B cell (primary cell): ENCODE results near the gene IDH2. TPM values are rescaled to one million over a fixed set of nuclear protein-coding genes. Genes with fewer than 3 reads are reported as not detected.

ENCODE experiments used
- ATAC-seq: fragments of 200-7000 bp; cut with Tn5 transposase; one replicate; pipeline ENCODE4 v1.10.0; 2021; ENCODE audit warnings: low read depth, mild to moderate bottlenecking, moderate number of reproducible peaks, moderate library complexity
- CTCF ChIA-PET: fragments of 350-600 bp; sonication (Branson Sonifier 250); formaldehyde crosslinking; loops from one replicate; lab custom pipeline; 2021; ENCODE audit warnings: antibody characterized with exemption, inconsistent platforms; lab: Charles Lee
- POLR2A ChIA-PET: fragments of 350-600 bp; sonication (Branson Sonifier 250); formaldehyde crosslinking; loops from one replicate; lab custom pipeline; 2021; ENCODE audit warnings: antibody characterized with exemption; lab: Charles Lee
- DNase-seq: peaks from one replicate; pipeline ENCODE4 v3.0.0; 2013
- H2AFZ ChIP-seq: 2 replicates; pipeline ENCODE4 v1.6.1; 2012; ENCODE audit warnings: mild to moderate bottlenecking, low read depth, low read length; ENCODE audit not compliant: insufficient read depth, poor library complexity, severe bottlenecking
- H3K27ac ChIP-seq, 2 donors: 1 replicate in 1 of 2; 2 replicates in 1 of 2; pipeline ENCODE4 v1.5.1; 2012 to 2013; ENCODE audit warnings: low read length in 2 of 2, mild to moderate bottlenecking in 2 of 2, moderate library complexity in 1 of 2
- H3K27me3 ChIP-seq, 4 experiments: fragments of 200-600 bp in 1 of 4; sonication (generic) in 1 of 4; replicated peaks in 1 of 4; 1 replicate in 2 of 4; 2 replicates in 2 of 4; pipeline versions ENCODE4 v1.6.1 to v1.7.0; 2013 to 2016; ENCODE audit warnings: low read length in 3 of 4, mild to moderate bottlenecking in 2 of 4, mixed read lengths in 1 of 4, moderate library complexity in 1 of 4; ENCODE audit not compliant: insufficient read depth in 4 of 4, control insufficient read depth in 3 of 4; ENCODE audit errors: control extremely low read depth in 1 of 4
- H3K36me3 ChIP-seq, 2 experiments: replicated peaks in 1 of 2; 1 replicate in 1 of 2; 2 replicates in 1 of 2; pipeline versions ENCODE4 v1.6.1 to v1.7.1; 2013; ENCODE audit warnings: low read length in 1 of 2; ENCODE audit not compliant: insufficient read depth in 2 of 2, control insufficient read depth in 1 of 2; ENCODE audit errors: control extremely low read depth in 1 of 2, extremely low read depth in 1 of 2
- H3K4me1 ChIP-seq, 2 donors: fragments of 200-600 bp in 1 of 2; sonication (generic) in 1 of 2; 1 replicate in 1 of 2; 2 replicates in 1 of 2; pipeline versions ENCODE4 v1.5.1 to v1.6.1; 2013 to 2017; ENCODE audit warnings: low read length in 2 of 2; ENCODE audit not compliant: control insufficient read depth in 2 of 2, insufficient read depth in 2 of 2
- H3K4me2 ChIP-seq: replicated peaks from 2 replicates; pipeline ENCODE3; 2012; ENCODE audit warnings: mild to moderate bottlenecking, low read depth, low read length; ENCODE audit not compliant: poor library complexity, severe bottlenecking
- H3K4me3 ChIP-seq, 5 experiments: fragments of 200-600 bp in 1 of 5; sonication (generic) in 1 of 5; 1 replicate in 3 of 5; 2 replicates in 2 of 5; pipeline versions ENCODE4 v1.5.1 to v1.7.0; 2011 to 2016; ENCODE audit warnings: low read length in 4 of 5, mild to moderate bottlenecking in 4 of 5, low read depth in 2 of 5, control low read depth in 1 of 5, moderate library complexity in 1 of 5; ENCODE audit not compliant: insufficient read depth in 1 of 5; ENCODE audit errors: control extremely low read depth in 1 of 5, extremely low read depth in 1 of 5
- H3K79me2 ChIP-seq: fragments of 200-600 bp; sonication (generic); one replicate; pipeline ENCODE4 v1.6.0; 2016; ENCODE audit warnings: low read length; ENCODE audit not compliant: control insufficient read depth, insufficient read depth
- H3K9ac ChIP-seq: fragments of 200-600 bp; sonication (generic); 2 replicates; pipeline ENCODE4 v1.6.1; 2017; ENCODE audit warnings: mild to moderate bottlenecking, low read length, moderate library complexity
- H3K9me3 ChIP-seq, 3 donors: one replicate each; pipeline versions ENCODE4 v1.6.1 to v1.7.1; 2013; ENCODE audit warnings: low read length in 2 of 3; ENCODE audit not compliant: control insufficient read depth in 2 of 3, insufficient read depth in 1 of 3; ENCODE audit errors: control extremely low read depth in 1 of 3
- H4K20me1 ChIP-seq: 2 replicates; pipeline ENCODE4 v1.6.0; 2012; ENCODE audit warnings: mild to moderate bottlenecking, low read length; ENCODE audit not compliant: insufficient read depth, control insufficient read depth, poor library complexity, severe bottlenecking
- H3K27ac Mint-ChIP-seq: one replicate; pipeline ENCODE4 v1.8.0; 2021; ENCODE audit warnings: mixed read lengths
- H3K27me3 Mint-ChIP-seq: one replicate; pipeline ENCODE4 v1.8.0; 2021; ENCODE audit warnings: mixed read lengths
- H3K4me1 Mint-ChIP-seq: one replicate; pipeline ENCODE4 v1.8.0; 2021; ENCODE audit warnings: mixed read lengths
- H3K4me3 Mint-ChIP-seq: one replicate; pipeline ENCODE4 v1.8.0; 2021; ENCODE audit warnings: mixed read lengths
- H3K9me3 Mint-ChIP-seq: one replicate; pipeline ENCODE4 v1.8.0; 2022; ENCODE audit warnings: mixed read lengths; ENCODE audit not compliant: insufficient read depth
- EZH2 ChIP-seq: IDR thresholded peaks from 2 replicates; pipeline ENCODE4 v1.6.1; 2012; ENCODE audit warnings: borderline replicate concordance, low read depth, mild to moderate bottlenecking, moderate library complexity, low read length; ENCODE audit not compliant: insufficient read depth, poor library complexity, severe bottlenecking
- WGBS: methylation state at CpG from one replicate; pipeline ENCODE4 v1.1.5; 2013; ENCODE audit warnings: missing lambda C conversion rate; ENCODE audit not compliant: insufficient coverage; 5-methylcytosine and 5-hydroxymethylcytosine counted together
- intact Hi-C: fragments of 100-400 bp; cut with micrococcal nuclease; formaldehyde crosslinking; loops from one replicate; pipeline ENCODE4 v1.10.0; 2022
- polyA plus RNA-seq: library from polyadenylated mRNA; depleted of rRNA; stranded (reverse); fragments of >200 nt; gene quantifications from 2 replicates; pipeline ENCODE4 v1.2.3, GENCODE V29; 2012
- total RNA-seq, 2 donors: library from RNA; stranded (reverse); fragments of 120-200 nt in 1 of 2; gene quantifications; 1 replicate in 1 of 2; 2 replicates in 1 of 2; pipeline versions ENCODE4 v1.2.3 to v1.2.4, GENCODE V29; 2013 to 2022
- TF ChIP-seq, protein P1 (sequence below): fragments of 200-600 bp; IDR thresholded peaks from one replicate; pipeline ENCODE4 v1.8.0; 2022; ENCODE audit warnings: antibody characterized with exemption, mild to moderate bottlenecking

IDH2 gene
- total and polyA plus RNA-seq, 2 donors (not counting 1 experiment from before 2014, with no cell fraction given) = 30.7 to 35.8 TPM

- peak overlapping the region; percentile 13 to 82 for H3K27ac ChIP-seq
- no peaks in the 10 kb centered on the region for H4K20me1 ChIP-seq
- intact Hi-C loops = no loop called here
- no peaks in the 10 kb centered on the region for H3K27me3 ChIP-seq
- no peak overlapping the region for H3K4me3 ChIP-seq
- H3K4me3 Mint-ChIP-seq = peak overlapping the region; percentile 16
- H3K27ac Mint-ChIP-seq = peak overlapping the region; percentile 46
- CTCF ChIA-PET = no interaction called here
- no peak overlapping the region for H3K9ac ChIP-seq
- POLR2A ChIA-PET = no interaction called here
- no peaks in the 10 kb centered on the region for H3K27me3 Mint-ChIP-seq
- ATAC-seq = no peak
- H3K9me3 ChIP-seq = no peaks in the 10 kb centered on the region
- DNase-seq = no peak
- peaks cover 0 to 13% of the 10 kb centered on the region in 2 experiments for H3K36me3 ChIP-seq
- 43% methylated on average over 24 of the region's 30 CpGs for WGBS
- H3K4me2 ChIP-seq = peak overlapping the region; percentile 66
- H3K9me3 Mint-ChIP-seq = no peaks in the 10 kb centered on the region
- peak overlapping the region; percentile 12 for H2AFZ ChIP-seq
- peaks cover 43 to 57% of the 10 kb centered on the region in 2 donors for H3K4me1 ChIP-seq
- peaks cover 38% of the 10 kb centered on the region for H3K79me2 ChIP-seq
- TF ChIP-seq EZH2 = no peak
- TF ChIP-seq, protein P1, sequence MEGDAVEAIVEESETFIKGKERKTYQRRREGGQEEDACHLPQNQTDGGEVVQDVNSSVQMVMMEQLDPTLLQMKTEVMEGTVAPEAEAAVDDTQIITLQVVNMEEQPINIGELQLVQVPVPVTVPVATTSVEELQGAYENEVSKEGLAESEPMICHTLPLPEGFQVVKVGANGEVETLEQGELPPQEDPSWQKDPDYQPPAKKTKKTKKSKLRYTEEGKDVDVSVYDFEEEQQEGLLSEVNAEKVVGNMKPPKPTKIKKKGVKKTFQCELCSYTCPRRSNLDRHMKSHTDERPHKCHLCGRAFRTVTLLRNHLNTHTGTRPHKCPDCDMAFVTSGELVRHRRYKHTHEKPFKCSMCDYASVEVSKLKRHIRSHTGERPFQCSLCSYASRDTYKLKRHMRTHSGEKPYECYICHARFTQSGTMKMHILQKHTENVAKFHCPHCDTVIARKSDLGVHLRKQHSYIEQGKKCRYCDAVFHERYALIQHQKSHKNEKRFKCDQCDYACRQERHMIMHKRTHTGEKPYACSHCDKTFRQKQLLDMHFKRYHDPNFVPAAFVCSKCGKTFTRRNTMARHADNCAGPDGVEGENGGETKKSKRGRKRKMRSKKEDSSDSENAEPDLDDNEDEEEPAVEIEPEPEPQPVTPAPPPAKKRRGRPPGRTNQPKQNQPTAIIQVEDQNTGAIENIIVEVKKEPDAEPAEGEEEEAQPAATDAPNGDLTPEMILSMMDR = no peak
- peaks cover 50% of the 10 kb centered on the region for H3K4me1 Mint-ChIP-seq
These were observed 37.2 kb downstream of the IDH2 start for GRCh38 chr15:90064911-90065681.

- H3K27me3 ChIP-seq = no peaks in the 10 kb centered on the region
- peaks cover 50 to 70% of the 10 kb centered on the region in 2 donors for H3K4me1 ChIP-seq
- intact Hi-C loops = no loop called here
- no peak for TF ChIP-seq EZH2
- TF ChIP-seq, protein P1 = no peak
- H3K4me1 Mint-ChIP-seq = peaks cover 63% of the 10 kb centered on the region
- WGBS = 4% methylated on average over 7 of the region's 11 CpGs
- ATAC-seq (peak; percentile 28), DNase-seq (peak; percentile 81)
- POLR2A ChIA-PET = interaction anchor here (0.8 kb wide), 1 partner anchor 170 kb away, joined by 3 read pairs; the partner anchor contains the start of gene AP3S2
- H3K9me3 Mint-ChIP-seq = no peaks in the 10 kb centered on the region
- peak overlapping the region; percentile 64 to 82 for H3K27ac ChIP-seq
- H3K36me3 ChIP-seq = peaks cover 0 to 13% of the 10 kb centered on the region in 2 experiments
- peak overlapping the region; percentile 1 for H2AFZ ChIP-seq
- H3K27me3 Mint-ChIP-seq = no peaks in the 10 kb centered on the region
- CTCF ChIA-PET = interaction anchor here (0.6 to 1.6 kb wide), 2 partner anchors 61 to 925 kb away, joined by 3 read pairs; no protein-coding TSS in a partner anchor
- peak overlapping the region; percentile 63 for H3K4me3 Mint-ChIP-seq
- H3K79me2 ChIP-seq = peaks cover 27% of the 10 kb centered on the region
- H3K4me2 ChIP-seq = peak overlapping the region; percentile 66
- H3K9ac ChIP-seq = no peak overlapping the region
- peaks cover 0 to 5% (median 0%) of the 10 kb centered on the region in 3 donors for H3K9me3 ChIP-seq
- no peak overlapping the region for H3K4me3 ChIP-seq
- peak overlapping the region; percentile 96 for H3K27ac Mint-ChIP-seq
- no peaks in the 10 kb centered on the region for H4K20me1 ChIP-seq
These were observed 38.5 kb downstream of the IDH2 start for GRCh38 chr15:90063770-90064247.
